Keratinocyte (primary cell): ENCODE data around the gene HMSD. TPM values are rescaled to one million over a fixed set of nuclear protein-coding genes. Genes with fewer than 3 reads are reported as not detected.

Experiments used
- DNase-seq: peaks from one replicate; pipeline ENCODE4 v3.0.0-alpha.2; 2011; ENCODE audit warnings: low read depth, missing footprints, low spot score
- FAIRE-seq: peaks from 2 replicates; lab custom pipeline; 2011; peaks lifted over from hg19 to GRCh38; lab: Jason Lieb, UNC
- H2AFZ ChIP-seq: 2 replicates; pipeline ENCODE4 v1.6.0; 2012; ENCODE audit warnings: low read length, control low read depth, inconsistent platforms; ENCODE audit not compliant: control insufficient read depth
- H3K27ac ChIP-seq: 2 replicates; pipeline ENCODE4 v1.5.1; 2011; ENCODE audit warnings: low read length; ENCODE audit not compliant: control insufficient read depth, insufficient read depth
- H3K27me3 ChIP-seq: 3 replicates; pipeline ENCODE4 v1.6.0; 2011; ENCODE audit warnings: low read length; ENCODE audit not compliant: control insufficient read depth, insufficient read depth; ENCODE audit errors: extremely low read depth
- H3K36me3 ChIP-seq, 2 experiments: 2 replicates in 1 of 2; 3 replicates in 1 of 2; pipeline ENCODE4 v1.5.1; 2011; ENCODE audit warnings: low read length in 2 of 2, mild to moderate bottlenecking in 1 of 2; ENCODE audit not compliant: control insufficient read depth in 2 of 2, insufficient read depth in 2 of 2; ENCODE audit errors: extremely low read depth in 1 of 2
- H3K4me1 ChIP-seq: 3 replicates; pipeline ENCODE4 v1.5.1; 2011; ENCODE audit warnings: low read length; ENCODE audit not compliant: control insufficient read depth, insufficient read depth; ENCODE audit errors: extremely low read depth
- H3K4me2 ChIP-seq: 3 replicates; pipeline ENCODE4 v1.6.0; 2011; ENCODE audit warnings: low read depth, low read length; ENCODE audit not compliant: control insufficient read depth, insufficient read depth; ENCODE audit errors: extremely low read depth
- H3K4me3 ChIP-seq, 3 experiments: fragments of 200-600 bp in 1 of 3; sonication (generic) in 1 of 3; 2 replicates in 2 of 3; 3 replicates in 1 of 3; pipeline ENCODE4 v1.5.1; 2011 to 2016; ENCODE audit warnings: low read length in 3 of 3, mild to moderate bottlenecking in 3 of 3, control low read depth in 2 of 3, inconsistent platforms in 1 of 3, low read depth in 1 of 3, mixed read lengths in 1 of 3, mixed run types in 1 of 3, moderate library complexity in 1 of 3; ENCODE audit not compliant: control insufficient read depth in 2 of 3, insufficient read depth in 2 of 3; ENCODE audit errors: extremely low read depth in 1 of 3
- H3K79me2 ChIP-seq: 2 replicates; pipeline ENCODE4 v1.6.0; 2012; ENCODE audit warnings: low read length; ENCODE audit not compliant: control insufficient read depth, insufficient read depth
- H3K9ac ChIP-seq: 3 replicates; pipeline ENCODE4 v1.6.0; 2011; ENCODE audit warnings: low read length; ENCODE audit not compliant: control insufficient read depth, insufficient read depth; ENCODE audit errors: extremely low read depth
- H3K9me1 ChIP-seq: 3 replicates; pipeline ENCODE4 v1.6.0; 2011; ENCODE audit warnings: low read length; ENCODE audit not compliant: control insufficient read depth, insufficient read depth; ENCODE audit errors: extremely low read depth
- H3K9me3 ChIP-seq: 2 replicates; pipeline ENCODE4 v1.5.1; 2012; ENCODE audit warnings: low read depth, low read length; ENCODE audit not compliant: control insufficient read depth
- H4K20me1 ChIP-seq: 3 replicates; pipeline ENCODE4 v1.6.0; 2011; ENCODE audit warnings: low read length; ENCODE audit not compliant: control insufficient read depth, insufficient read depth; ENCODE audit errors: extremely low read depth
- EZH2 ChIP-seq: IDR thresholded peaks from one replicate; pipeline ENCODE4 v1.6.1; 2012; ENCODE audit warnings: inconsistent platforms, mild to moderate bottlenecking, low read length, moderate library complexity
- dilution Hi-C: fragments of 300-500 bp; cut with MboI; formaldehyde crosslinking; loops from one replicate; pipeline ENCODE4 v1.7.0; 2020; ENCODE audit warnings: low sequenced_read_pairs; ENCODE audit not compliant: extremely low pct_ligation_motif_present
- polyA plus RNA-seq, 5 experiments: library from polyadenylated mRNA; depleted of rRNA in 3 of 5; stranded (reverse) in 3 of 5; stranded (forward) in 1 of 5; unstranded in 1 of 5; fragments of >200 nt; gene quantifications; 1 replicate in 1 of 5; 2 replicates in 3 of 5; 3 replicates in 1 of 5; pipeline versions ENCODE4 v1.2.1 to v1.2.3, GENCODE V29; 2011 to 2012; ENCODE audit warnings: missing spikeins in 2 of 5, low read depth in 1 of 5, low replicate concordance in 1 of 5
- TF ChIP-seq, protein P1 (sequence below), 3 experiments: IDR thresholded peaks in 1 of 3; conservative IDR thresholded peaks in 1 of 3; optimal IDR thresholded peaks in 1 of 3; 2 replicates in 2 of 3; 3 replicates in 1 of 3; pipeline versions ENCODE3 to v1.5.1; 2011; ENCODE audit warnings: low read length in 3 of 3, mild to moderate bottlenecking in 3 of 3, moderate library complexity in 2 of 3, control low read depth in 1 of 3, inconsistent platforms in 1 of 3; ENCODE audit not compliant: insufficient read depth in 2 of 3; ENCODE audit errors: extremely low read depth in 1 of 3

Gene HMSD
- polyA plus RNA-seq, 1 donor (not counting 4 experiments of a cell fraction or from before 2014, with no cell fraction given): 1.2 TPM

DNA sequence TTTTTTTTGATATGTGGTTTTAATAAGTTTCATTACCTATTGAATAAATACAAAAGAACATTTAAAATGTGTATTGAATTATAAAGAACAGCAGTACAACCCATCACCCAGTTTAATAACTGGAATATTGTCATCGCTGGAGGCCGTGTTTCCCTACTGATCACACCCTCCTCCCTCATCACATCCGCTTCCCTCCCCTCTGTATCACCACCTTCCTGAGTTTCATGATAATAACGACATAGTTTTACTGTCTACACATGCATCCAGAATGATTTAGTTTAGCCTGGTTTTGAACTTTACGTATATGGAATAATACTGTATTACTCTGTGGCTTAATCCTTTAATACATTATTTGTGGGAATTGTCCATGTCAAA, 22.9 kb downstream of the HMSD start:
- no peaks in the 10 kb centered on the region for H4K20me1 ChIP-seq
- H3K4me3 ChIP-seq: no peak overlapping the region
- no peaks in the 10 kb centered on the region for H3K27me3 ChIP-seq
- no peak overlapping the region for H3K9ac ChIP-seq
- peaks cover 29% of the 10 kb centered on the region for H3K4me1 ChIP-seq
- H3K36me3 ChIP-seq: peaks cover 0 to 8% of the 10 kb centered on the region in 2 experiments
- no peak for FAIRE-seq
- no peaks in the 10 kb centered on the region for H3K9me3 ChIP-seq
- H3K9me1 ChIP-seq: no peaks in the 10 kb centered on the region
- dilution Hi-C loops: no loop called here
- H2AFZ ChIP-seq: no peak overlapping the region
- H3K79me2 ChIP-seq: peaks cover 46% of the 10 kb centered on the region
- H3K4me2 ChIP-seq: peak overlapping the region; percentile 95
- DNase-seq: no peak
- no peak for TF ChIP-seq EZH2
- TF ChIP-seq, protein P1, sequence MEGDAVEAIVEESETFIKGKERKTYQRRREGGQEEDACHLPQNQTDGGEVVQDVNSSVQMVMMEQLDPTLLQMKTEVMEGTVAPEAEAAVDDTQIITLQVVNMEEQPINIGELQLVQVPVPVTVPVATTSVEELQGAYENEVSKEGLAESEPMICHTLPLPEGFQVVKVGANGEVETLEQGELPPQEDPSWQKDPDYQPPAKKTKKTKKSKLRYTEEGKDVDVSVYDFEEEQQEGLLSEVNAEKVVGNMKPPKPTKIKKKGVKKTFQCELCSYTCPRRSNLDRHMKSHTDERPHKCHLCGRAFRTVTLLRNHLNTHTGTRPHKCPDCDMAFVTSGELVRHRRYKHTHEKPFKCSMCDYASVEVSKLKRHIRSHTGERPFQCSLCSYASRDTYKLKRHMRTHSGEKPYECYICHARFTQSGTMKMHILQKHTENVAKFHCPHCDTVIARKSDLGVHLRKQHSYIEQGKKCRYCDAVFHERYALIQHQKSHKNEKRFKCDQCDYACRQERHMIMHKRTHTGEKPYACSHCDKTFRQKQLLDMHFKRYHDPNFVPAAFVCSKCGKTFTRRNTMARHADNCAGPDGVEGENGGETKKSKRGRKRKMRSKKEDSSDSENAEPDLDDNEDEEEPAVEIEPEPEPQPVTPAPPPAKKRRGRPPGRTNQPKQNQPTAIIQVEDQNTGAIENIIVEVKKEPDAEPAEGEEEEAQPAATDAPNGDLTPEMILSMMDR (optimal IDR thresholded peaks at IDR 0.05 in 1 of 3, IDR thresholded peaks at IDR 0.05 in 1 of 3, conservative IDR thresholded peaks at IDR 0.05 in 1 of 3; ENCODE audit: extremely low read depth in 1 of 3, insufficient read depth in 2 of 3, low read length in 3 of 3): no peak
- no peak overlapping the region for H3K27ac ChIP-seq

DNA sequence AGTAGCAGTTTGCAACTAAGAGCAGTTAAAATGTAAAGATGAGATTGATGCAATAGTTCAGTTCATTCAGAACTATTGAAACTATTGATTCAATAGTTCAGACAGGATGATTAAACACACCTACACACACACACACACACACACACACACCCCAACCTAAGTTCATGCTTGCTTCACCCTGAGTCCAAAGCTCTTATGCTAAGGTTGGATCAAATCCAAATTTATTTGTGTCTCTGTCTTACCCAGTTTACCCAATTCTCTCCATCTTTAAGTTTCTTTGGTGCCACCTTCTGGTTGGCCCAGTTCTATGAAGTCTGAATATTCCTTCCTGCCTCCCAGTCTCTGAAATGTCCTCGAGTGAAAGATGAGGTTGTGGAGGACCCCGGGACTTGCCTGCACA, 25.9 kb downstream of the HMSD start:
- no peaks in the 10 kb centered on the region for H3K27me3 ChIP-seq
- peaks cover 3 to 13% of the 10 kb centered on the region in 2 experiments for H3K36me3 ChIP-seq
- peaks cover 26% of the 10 kb centered on the region for H3K4me1 ChIP-seq
- FAIRE-seq (peak; percentile 66), DNase-seq (no peak)
- H3K4me2 ChIP-seq: no peak overlapping the region
- no peaks in the 10 kb centered on the region for H4K20me1 ChIP-seq
- TF ChIP-seq, protein P1 (optimal IDR thresholded peaks at IDR 0.05 in 1 of 3, IDR thresholded peaks at IDR 0.05 in 1 of 3, conservative IDR thresholded peaks at IDR 0.05 in 1 of 3; ENCODE audit: extremely low read depth in 1 of 3, insufficient read depth in 2 of 3, low read length in 3 of 3): peak; percentile 30 to 42 (median 31)
- TF ChIP-seq EZH2: no peak
- peaks cover 71% of the 10 kb centered on the region for H3K79me2 ChIP-seq
- H3K9me1 ChIP-seq: no peaks in the 10 kb centered on the region
- H3K9me3 ChIP-seq: no peaks in the 10 kb centered on the region
- no peak overlapping the region for H3K4me3 ChIP-seq
- no peak overlapping the region for H3K9ac ChIP-seq
- no peak overlapping the region for H2AFZ ChIP-seq
- dilution Hi-C loops: no loop called here
- H3K27ac ChIP-seq: no peak overlapping the region
